H9 (cell line): ENCODE measurements around the gene EHBP1. TPM values are rescaled to one million over a fixed set of nuclear protein-coding genes. Genes with fewer than 3 reads are reported as not detected.

ENCODE experiments used
- DNase-seq: peaks from one replicate; pipeline ENCODE4 v3.0.0-alpha.2; 2017
- H2AFZ ChIP-seq: one replicate; pipeline ENCODE4 v1.6.1; 2013; ENCODE audit warnings: mild to moderate bottlenecking, low read length, control low read depth, moderate library complexity
- H2AK5ac ChIP-seq: 2 replicates; pipeline ENCODE4 v1.6.1; 2013; ENCODE audit warnings: low read length, control low read depth, mixed read lengths; ENCODE audit not compliant: insufficient read length
- H2BK120ac ChIP-seq: one replicate; pipeline ENCODE4 v1.6.1; 2013; ENCODE audit warnings: low read depth, mild to moderate bottlenecking, low read length, control low read depth, inconsistent platforms; ENCODE audit not compliant: poor library complexity, severe bottlenecking
- H2BK12ac ChIP-seq: 2 replicates; pipeline ENCODE4 v1.6.1; 2013; ENCODE audit warnings: low read length, control low read depth, mixed read lengths, low read depth; ENCODE audit not compliant: insufficient read length
- H2BK15ac ChIP-seq: 2 replicates; pipeline ENCODE4 v1.6.1; 2013; ENCODE audit warnings: low read depth, low read length, control low read depth
- H2BK20ac ChIP-seq: one replicate; pipeline ENCODE4 v1.6.1; 2013; ENCODE audit warnings: low read depth, mild to moderate bottlenecking, low read length, control low read depth, inconsistent platforms; ENCODE audit not compliant: poor library complexity, severe bottlenecking
- H2BK5ac ChIP-seq: 2 replicates; pipeline ENCODE4 v1.6.1; 2013; ENCODE audit warnings: low read length, control low read depth, mixed read lengths; ENCODE audit not compliant: insufficient read length
- H3K14ac ChIP-seq: 2 replicates; pipeline ENCODE4 v1.6.1; 2013; ENCODE audit warnings: low read length, control low read depth; ENCODE audit not compliant: insufficient read depth
- H3K18ac ChIP-seq: 2 replicates; pipeline ENCODE4 v1.6.1; 2013; ENCODE audit warnings: low read depth, mild to moderate bottlenecking, mixed read lengths, low read length, control low read depth; ENCODE audit not compliant: insufficient read length
- H3K23ac ChIP-seq: 2 replicates; pipeline ENCODE4 v1.6.1; 2013; ENCODE audit warnings: low read length, control low read depth, mixed read lengths, low read depth; ENCODE audit not compliant: insufficient read length
- H3K23me2 ChIP-seq: 2 replicates; pipeline ENCODE4 v1.6.1; 2013; ENCODE audit warnings: low read depth, mild to moderate bottlenecking, mixed read lengths, low read length, control low read depth; ENCODE audit not compliant: insufficient read length, poor library complexity, severe bottlenecking
- H3K27ac ChIP-seq: 2 replicates; pipeline ENCODE4 v1.5.1; 2013; ENCODE audit warnings: low read length, control low read depth, mixed read lengths, low read depth; ENCODE audit not compliant: insufficient read length
- H3K27me3 ChIP-seq: 2 replicates; pipeline ENCODE4 v1.6.1; 2013; ENCODE audit warnings: low read length, control low read depth, inconsistent platforms; ENCODE audit not compliant: insufficient read depth
- H3K4ac ChIP-seq: 2 replicates; pipeline ENCODE4 v1.6.1; 2013; ENCODE audit warnings: low read depth, mild to moderate bottlenecking, control low read depth, inconsistent platforms, low read length, moderate library complexity
- H3K4me1 ChIP-seq: 2 replicates; pipeline ENCODE4 v1.6.1; 2013; ENCODE audit warnings: low read length, control low read depth, inconsistent platforms; ENCODE audit not compliant: insufficient read depth
- H3K4me2 ChIP-seq: 2 replicates; pipeline ENCODE4 v1.6.1; 2013; ENCODE audit warnings: low read length, control low read depth, mixed read lengths; ENCODE audit not compliant: insufficient read length, insufficient read depth
- H3K56ac ChIP-seq: 2 replicates; pipeline ENCODE4 v1.6.1; 2013; ENCODE audit warnings: low read depth, mild to moderate bottlenecking, mixed read lengths, low read length, control low read depth; ENCODE audit not compliant: insufficient read length
- H3K79me1 ChIP-seq: 2 replicates; pipeline ENCODE4 v1.6.1; 2013; ENCODE audit warnings: low read depth, mild to moderate bottlenecking, moderate library complexity, low read length, control low read depth, inconsistent platforms; ENCODE audit not compliant: insufficient read depth, poor library complexity, severe bottlenecking
- H3K79me2 ChIP-seq: 2 replicates; pipeline ENCODE4 v1.6.1; 2013; ENCODE audit warnings: low read length, control low read depth, inconsistent platforms; ENCODE audit not compliant: insufficient read depth
- H3K9ac ChIP-seq: 2 replicates; pipeline ENCODE4 v1.6.1; 2013; ENCODE audit warnings: low read length, control low read depth, mixed read lengths; ENCODE audit not compliant: insufficient read length; ENCODE audit errors: extremely low read depth
- H3K9me3 ChIP-seq: one replicate; pipeline ENCODE4 v1.6.1; 2013; ENCODE audit warnings: low read depth, low read length, inconsistent platforms; ENCODE audit not compliant: control insufficient read depth
- H3T11ph ChIP-seq: one replicate; pipeline ENCODE4 v1.6.1; 2013; ENCODE audit warnings: mild to moderate bottlenecking, low read length, control low read depth, inconsistent platforms
- H4K20me1 ChIP-seq: one replicate; pipeline ENCODE4 v1.6.1; 2013; ENCODE audit not compliant: control insufficient read depth, insufficient read length, insufficient read depth
- H4K5ac ChIP-seq: 2 replicates; pipeline ENCODE4 v1.6.1; 2013; ENCODE audit warnings: low read depth, mild to moderate bottlenecking, mixed read lengths, low read length, control low read depth; ENCODE audit not compliant: insufficient read length
- H4K8ac ChIP-seq: replicated peaks from 2 replicates; pipeline ENCODE4 v1.6.1; 2013; ENCODE audit warnings: low read length, control low read depth, mixed read lengths, low read depth; ENCODE audit not compliant: insufficient read length
- H4K91ac ChIP-seq: 2 replicates; pipeline ENCODE4 v1.6.1; 2013; ENCODE audit warnings: low read depth, mild to moderate bottlenecking, moderate library complexity, mixed read lengths, low read length, control low read depth; ENCODE audit not compliant: insufficient read length
- H3K27ac Mint-ChIP-seq, 3 experiments: 2 replicates in 2 of 3; 3 replicates in 1 of 3; pipeline ENCODE4 v1.8.0; 2020 to 2021; ENCODE audit warnings: mixed read lengths in 3 of 3, mild to moderate bottlenecking in 1 of 3, moderate library complexity in 1 of 3
- H3K27me3 Mint-ChIP-seq: 2 replicates; pipeline ENCODE4 v1.8.0; 2021; ENCODE audit warnings: low read depth, mild to moderate bottlenecking, moderate library complexity, mixed read lengths
- H3K36me3 Mint-ChIP-seq, 3 experiments: 2 replicates in 2 of 3; 3 replicates in 1 of 3; pipeline ENCODE4 v1.8.0; 2020 to 2021; ENCODE audit warnings: low read depth in 3 of 3, mixed read lengths in 3 of 3; ENCODE audit not compliant: insufficient read depth in 1 of 3
- H3K4me1 Mint-ChIP-seq, 2 experiments: 2 replicates each; pipeline ENCODE4 v1.8.0; 2020; ENCODE audit warnings: mixed read lengths in 2 of 2
- H3K4me3 Mint-ChIP-seq, 2 experiments: 2 replicates in 1 of 2; 3 replicates in 1 of 2; pipeline ENCODE4 v1.8.0; 2020 to 2021; ENCODE audit warnings: mild to moderate bottlenecking in 2 of 2, mixed read lengths in 2 of 2, moderate library complexity in 1 of 2
- H3K9me3 Mint-ChIP-seq, 2 experiments: 2 replicates in 1 of 2; 3 replicates in 1 of 2; pipeline ENCODE4 v1.8.0; 2020; ENCODE audit warnings: mild to moderate bottlenecking in 2 of 2, mixed read lengths in 2 of 2, moderate library complexity in 1 of 2
- WGBS: extraction: QIAGEN DNeasy Blood & Tissue Kit; methylation state at CpG from one replicate; pipeline ENCODE4 v1.1.7; 2013; ENCODE audit warnings: missing lambda C conversion rate, low lambda C conversion rate, mixed read lengths; ENCODE audit not compliant: insufficient read length; ENCODE audit errors: extremely low coverage; 5-methylcytosine and 5-hydroxymethylcytosine counted together
- total RNA-seq: library from RNA; stranded (reverse); gene quantifications from 2 replicates; pipeline ENCODE4 v1.2.1, GENCODE V29; 2021
- TF ChIP-seq, protein P1 (sequence below): fragments of 200-600 bp; sonication (generic); conservative IDR thresholded peaks from 3 replicates; pipeline ENCODE4 v1.8.0; 2021; ENCODE audit warnings: antibody characterized with exemption, mild to moderate bottlenecking

EHBP1 gene
- total RNA-seq, 1 experiment from 2014 or later = 35.6 TPM

DNA sequence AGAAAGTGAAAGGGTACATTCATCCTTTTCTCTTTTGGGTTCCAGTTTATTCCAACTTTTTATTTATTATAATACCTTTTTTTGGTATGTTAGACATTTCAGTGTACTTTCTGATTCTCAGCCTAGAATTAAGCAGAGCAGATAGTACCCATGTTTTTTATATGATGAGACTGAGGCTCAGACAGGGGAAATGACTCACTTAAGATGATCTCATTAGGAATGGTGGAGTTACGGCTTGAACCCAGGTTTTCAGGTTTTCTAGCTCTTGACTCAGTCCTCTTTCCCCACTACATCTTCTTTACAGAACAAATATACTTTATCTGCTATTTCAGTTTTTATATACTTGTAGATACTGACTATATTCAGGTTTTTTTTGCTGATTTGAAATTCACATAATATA is 293.4 kb downstream of the EHBP1 start:
- Histone ChIP-seq H3T11ph (no peak overlapping the region), H3K4me2 (no peak overlapping the region), H4K5ac (no peak overlapping the region), H2BK12ac (no peak overlapping the region), H3K18ac (no peak overlapping the region), H2AK5ac (no peak overlapping the region), H3K79me2 (no peaks in the 10 kb centered on the region), H2BK120ac (no peak overlapping the region), H3K9me3 (no peaks in the 10 kb centered on the region), H3K4me1 (no peaks in the 10 kb centered on the region), H4K8ac (no peak overlapping the region), H4K20me1 (no peaks in the 10 kb centered on the region), H2BK20ac (no peak overlapping the region), H2AFZ (no peak overlapping the region), H2BK15ac (no peak overlapping the region), H3K27me3 (no peaks in the 10 kb centered on the region), H3K56ac (no peak overlapping the region), H4K91ac (no peak overlapping the region), H3K23me2 (no peaks in the 10 kb centered on the region), H3K9ac (no peak overlapping the region), H2BK5ac (no peak overlapping the region), H3K27ac (no peak overlapping the region), H3K14ac (no peak overlapping the region), H3K4ac (no peak overlapping the region), H3K79me1 (no peaks in the 10 kb centered on the region), H3K23ac (no peak overlapping the region)
- Mint-ChIP-seq H3K4me3 (no peak overlapping the region), H3K9me3 (no peaks in the 10 kb centered on the region), H3K36me3 (peaks cover 5 to 12% (median 7%) of the 10 kb centered on the region in 3 experiments; a peak in 6 of 7 replicates), H3K4me1 (peaks cover 5 to 8% of the 10 kb centered on the region in 2 experiments), H3K27me3 (no peaks in the 10 kb centered on the region), H3K27ac (no peak overlapping the region)
- no CpG with 5 or more reads among the region's 1 CpG for WGBS
- TF ChIP-seq, protein P1, sequence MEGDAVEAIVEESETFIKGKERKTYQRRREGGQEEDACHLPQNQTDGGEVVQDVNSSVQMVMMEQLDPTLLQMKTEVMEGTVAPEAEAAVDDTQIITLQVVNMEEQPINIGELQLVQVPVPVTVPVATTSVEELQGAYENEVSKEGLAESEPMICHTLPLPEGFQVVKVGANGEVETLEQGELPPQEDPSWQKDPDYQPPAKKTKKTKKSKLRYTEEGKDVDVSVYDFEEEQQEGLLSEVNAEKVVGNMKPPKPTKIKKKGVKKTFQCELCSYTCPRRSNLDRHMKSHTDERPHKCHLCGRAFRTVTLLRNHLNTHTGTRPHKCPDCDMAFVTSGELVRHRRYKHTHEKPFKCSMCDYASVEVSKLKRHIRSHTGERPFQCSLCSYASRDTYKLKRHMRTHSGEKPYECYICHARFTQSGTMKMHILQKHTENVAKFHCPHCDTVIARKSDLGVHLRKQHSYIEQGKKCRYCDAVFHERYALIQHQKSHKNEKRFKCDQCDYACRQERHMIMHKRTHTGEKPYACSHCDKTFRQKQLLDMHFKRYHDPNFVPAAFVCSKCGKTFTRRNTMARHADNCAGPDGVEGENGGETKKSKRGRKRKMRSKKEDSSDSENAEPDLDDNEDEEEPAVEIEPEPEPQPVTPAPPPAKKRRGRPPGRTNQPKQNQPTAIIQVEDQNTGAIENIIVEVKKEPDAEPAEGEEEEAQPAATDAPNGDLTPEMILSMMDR = no peak
- DNase-seq = no peak
